K562 (cell line): Measurements from ENCODE around the gene EDARADD. TPM values are rescaled to one million over a fixed set of nuclear protein-coding genes. Genes with fewer than 3 reads are reported as not detected.

Source experiments
- BRD4 ChIP-seq: fragments of 200-600 bp; sonication (generic); IDR thresholded peaks from 2 replicates; pipeline ENCODE4 v1.6.1; 2017; ENCODE audit warnings: inconsistent platforms
- ELF1 ChIP-seq: fragments of 200-800 bp; sonication (Bioruptor generic); IDR thresholded peaks from 2 replicates; pipeline ENCODE4 v1.6.1; 2016; ENCODE audit warnings: missing genetic modification characterization, missing compliant biosample characterization
- FOXP4 ChIP-seq: sonication (generic); formaldehyde crosslinking; IDR thresholded peaks from 2 replicates; pipeline ENCODE4 v1.8.0; 2022; ENCODE audit warnings: mild to moderate bottlenecking, missing genetic modification reagents, borderline replicate concordance
- MLLT1 ChIP-seq, 2 experiments: fragments of 450-650 bp; IDR thresholded peaks; 2 replicates each; pipeline ENCODE4 v1.6.1; 2016
- NELFE ChIP-seq: IDR thresholded peaks from 2 replicates; pipeline ENCODE4 v1.6.1; 2011; ENCODE audit warnings: mild to moderate bottlenecking; ENCODE audit not compliant: insufficient read depth, insufficient read length
- PRDM10 ChIP-seq: fragments of 450-650 bp; IDR thresholded peaks from 2 replicates; pipeline ENCODE4 v1.6.1; 2018; ENCODE audit not compliant: partially characterized antibody
- RBBP5 ChIP-seq: fragments of 200-600 bp; sonication (generic); IDR thresholded peaks from 2 replicates; pipeline ENCODE4 v1.6.1; 2012; ENCODE audit warnings: borderline replicate concordance, mild to moderate bottlenecking, low read length, control low read depth, inconsistent platforms; ENCODE audit not compliant: insufficient read depth, poor library complexity, severe bottlenecking
- RFX1 ChIP-seq: fragments of 450-650 bp; IDR thresholded peaks from 2 replicates; pipeline ENCODE4 v1.6.1; 2016; ENCODE audit warnings: mild to moderate bottlenecking, moderate library complexity
- RNF2 ChIP-seq: sonication (generic); IDR thresholded peaks from 2 replicates; pipeline ENCODE4 v1.6.1; 2016
- SIN3A ChIP-seq, 2 experiments: fragments of 150-350 bp in 1 of 2; IDR thresholded peaks; 2 replicates each; pipeline ENCODE4 v1.6.1; 2011 to 2016; ENCODE audit warnings: borderline replicate concordance in 2 of 2, low read depth in 2 of 2, low read length in 2 of 2, mild to moderate bottlenecking in 2 of 2, moderate library complexity in 2 of 2; ENCODE audit not compliant: control insufficient read depth in 1 of 2
- THRAP3 ChIP-seq: fragments of 450-650 bp; IDR thresholded peaks from 2 replicates; pipeline ENCODE4 v1.6.1; 2016; ENCODE audit warnings: mild to moderate bottlenecking, inconsistent platforms, borderline replicate concordance
- ZNF644 ChIP-seq: fragments of 200-800 bp; sonication (Bioruptor generic); IDR thresholded peaks from 2 replicates; pipeline ENCODE4 v1.6.1; 2016; ENCODE audit warnings: low read depth, missing genetic modification characterization, missing compliant biosample characterization
- ZNF764 ChIP-seq: fragments of 250-450 bp; sonication (Bioruptor Pico); IDR thresholded peaks from 2 replicates; pipeline ENCODE4 v1.4.0; 2020; ENCODE audit warnings: low read depth, mild to moderate bottlenecking, moderate library complexity
- polyA plus RNA-seq, 8 experiments: library from polyadenylated mRNA; depleted of rRNA in 4 of 8; stranded (reverse) in 5 of 8; unstranded in 3 of 8; fragments of >200 nt; fragmentation: Nextera tagmentation in 2 of 8; fragmentation: Illumina TruSeq in 1 of 8; extraction: Ambion mirVana in 2 of 8; extraction: Trizol in 1 of 8; gene quantifications; 2 replicates each; pipeline versions ENCODE4 v1.2.1 to v1.2.3, GENCODE V29; 2011 to 2014; ENCODE audit warnings: inconsistent platforms in 1 of 8, missing spikeins in 1 of 8
- total RNA-seq, 7 experiments: library from RNA; depleted of rRNA in 6 of 7; stranded (reverse); fragments of >200 nt in 6 of 7; fragmentation: Illumina TruSeq in 2 of 7; extraction: Trizol in 2 of 7; gene quantifications; 2 replicates each; pipeline versions ENCODE4 v1.2.1 to v1.2.3, GENCODE V29; 2011 to 2021; ENCODE audit warnings: low replicate concordance in 1 of 7

The EDARADD gene
- total and polyA plus RNA-seq, 9 of the 15 experiments (the other 6 are each of a cell fraction or from before 2014, with no cell fraction given), result 0.46 to 32.4 (median 20.6) TPM

- TF ChIP-seq BRD4, result 0 out of 2 replicates have a peak, but pooled peaks have one; percentile 44
- TF ChIP-seq RFX1, result no peak
- TF ChIP-seq MLLT1 (IDR thresholded peaks at IDR 0.05), result peak in 1 of 2 experiments; percentile 20; a peak in 2 of 4 replicates
- no peak for TF ChIP-seq PRDM10
- TF ChIP-seq RBBP5, result peak; percentile 77
- no peak; the same call in 1 of the 2 replicates for TF ChIP-seq RNF2
- TF ChIP-seq ZNF644, result no peak
- no peak for TF ChIP-seq NELFE
- TF ChIP-seq FOXP4 (CRISPR knock-in tag), result peak; percentile 89
- TF ChIP-seq THRAP3, result no peak
- no peak for TF ChIP-seq ZNF764 (CRISPR knock-in tag)
- peak; percentile 50 to 72; a peak in 2 of 4 replicates for TF ChIP-seq SIN3A (IDR thresholded peaks at IDR 0.05; ENCODE audit: borderline replicate concordance in 2 of 2, control insufficient read depth in 1 of 2, low read depth in 2 of 2, low read length in 2 of 2)
- no peak; the same call in none of the 2 replicates for TF ChIP-seq ELF1 (tag)
These were observed 130.2 kb downstream of the EDARADD start (continued) for GRCh38 chr1:236524142-236524894.
